ENCODE data around the gene SENP2. TPM values are rescaled to one million over a fixed set of nuclear protein-coding genes. Genes with fewer than 3 reads are reported as not detected.

Gene SENP2
- total and polyA plus RNA-seq, 2 experiments from 2014 or later: 29.2 to 80.3 TPM

- no peak for TF ChIP-seq ZNF462 (CRISPR knock-in tag; IDR thresholded peaks at IDR 0.05)
Observed at GRCh38 chr3:185605566-185605965, 19.5 kb downstream of the SENP2 start (continued).

GRCh38 chr3:185606196-185606595, 20.1 kb downstream of the SENP2 start:
- peaks cover 17% of the 10 kb centered on the region; the same call in 1 of the 2 replicates for H4K20me1 ChIP-seq (replicated peaks; ENCODE audit: insufficient read depth)
- DNase-seq (ENCODE audit: low spot score): no peak
- Mint-ChIP-seq H3K9me3 (no peaks in the 10 kb centered on the region), H3K27me3 (ENCODE audit: insufficient read depth, low read depth, poor library complexity) (peaks cover 2% of the 10 kb centered on the region), H3K27ac (no peak overlapping the region), H3K4me1 (no peaks in the 10 kb centered on the region), H3K4me3 (no peak overlapping the region), H3K36me3 (ENCODE audit: low read depth) (peaks cover 71% of the 10 kb centered on the region)
- no peaks in the 10 kb centered on the region for H3K4me1 ChIP-seq (ENCODE audit: insufficient read depth)
- H3K9me2 ChIP-seq (ENCODE audit: insufficient read depth): no peaks in the 10 kb centered on the region
- peaks cover 25% of the 10 kb centered on the region for H3K79me2 ChIP-seq (replicated peaks; ENCODE audit: insufficient read depth)
- H2AFZ ChIP-seq: no peak overlapping the region
- H3K4me3 ChIP-seq: no peak overlapping the region
- H3K36me3 ChIP-seq (ENCODE audit: insufficient read depth): peaks cover 56% of the 10 kb centered on the region
- H3K4me2 ChIP-seq: no peak overlapping the region
- H3K27ac ChIP-seq (ENCODE audit: low read depth): no peak overlapping the region
- 0 out of 2 replicates have a peak, but pooled peaks cover 3% of the 10 kb centered on the region for H3F3A ChIP-seq (replicated peaks; ENCODE audit: low read depth)
- H3K27me3 ChIP-seq (ENCODE audit: insufficient read depth): no peaks in the 10 kb centered on the region
- no peak for ATAC-seq
- TF ChIP-seq ZNF331 (CRISPR knock-in tag; IDR thresholded peaks at IDR 0.05; ENCODE audit: low read depth): no peak
- TF ChIP-seq ZNF114 (CRISPR knock-in tag; IDR thresholded peaks at IDR 0.05): no peak
- no peak for TF ChIP-seq CREB1 (CRISPR knock-in tag; IDR thresholded peaks at IDR 0.05; ENCODE audit: low read depth)
- TF ChIP-seq, protein P1, sequence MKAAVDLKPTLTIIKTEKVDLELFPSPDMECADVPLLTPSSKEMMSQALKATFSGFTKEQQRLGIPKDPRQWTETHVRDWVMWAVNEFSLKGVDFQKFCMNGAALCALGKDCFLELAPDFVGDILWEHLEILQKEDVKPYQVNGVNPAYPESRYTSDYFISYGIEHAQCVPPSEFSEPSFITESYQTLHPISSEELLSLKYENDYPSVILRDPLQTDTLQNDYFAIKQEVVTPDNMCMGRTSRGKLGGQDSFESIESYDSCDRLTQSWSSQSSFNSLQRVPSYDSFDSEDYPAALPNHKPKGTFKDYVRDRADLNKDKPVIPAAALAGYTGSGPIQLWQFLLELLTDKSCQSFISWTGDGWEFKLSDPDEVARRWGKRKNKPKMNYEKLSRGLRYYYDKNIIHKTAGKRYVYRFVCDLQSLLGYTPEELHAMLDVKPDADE (IDR thresholded peaks at IDR 0.05): no peak
- no peak for TF ChIP-seq STAT1 (IDR thresholded peaks at IDR 0.05; ENCODE audit: unreplicated experiment)
- TF ChIP-seq NANOG (IDR thresholded peaks at IDR 0.05; ENCODE audit: borderline replicate concordance): no peak
- no peak for TF ChIP-seq ZNF462 (CRISPR knock-in tag; IDR thresholded peaks at IDR 0.05)
- TF ChIP-seq EZH2phosphoT487 (IDR thresholded peaks at IDR 0.05; ENCODE audit: unreplicated experiment): no peak
- TF ChIP-seq EZH2 (IDR thresholded peaks at IDR 0.05; ENCODE audit: low read depth, unreplicated experiment): no peak

Measured in GM23338 (cell line).